Inflammatory macrophage (primary cell): Measurements from ENCODE around the gene LTA.

Source experiments
- DNase-seq, 2 donors: peaks; one replicate each; pipeline ENCODE4 v3.0.0-alpha.2; 2020 to 2022
- total RNA-seq, 18 experiments: gene quantifications; one replicate each; lab custom pipeline; 2026; ENCODE audit warnings: mixed read lengths in 6 of 18, inconsistent platforms in 2 of 18; lab: John Stamatoyannopoulos, UW

Gene LTA, protein sequence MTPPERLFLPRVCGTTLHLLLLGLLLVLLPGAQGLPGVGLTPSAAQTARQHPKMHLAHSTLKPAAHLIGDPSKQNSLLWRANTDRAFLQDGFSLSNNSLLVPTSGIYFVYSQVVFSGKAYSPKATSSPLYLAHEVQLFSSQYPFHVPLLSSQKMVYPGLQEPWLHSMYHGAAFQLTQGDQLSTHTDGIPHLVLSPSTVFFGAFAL
- total RNA-seq, result 0 to 1.5 (median 0.07) reads per million in 18 experiments

GRCh38 chr6:31572041-31572911, at the start of gene LTA:
LTA (plus strand) TSS chr6:31572289; CDS start chr6:31572743, 454 bp downstream.
- DNase-seq, result no peak

- no peak for DNase-seq
Observed at GRCh38 chr6:31525553-31525931, 46.5 kb upstream of the LTA start.

DNA sequence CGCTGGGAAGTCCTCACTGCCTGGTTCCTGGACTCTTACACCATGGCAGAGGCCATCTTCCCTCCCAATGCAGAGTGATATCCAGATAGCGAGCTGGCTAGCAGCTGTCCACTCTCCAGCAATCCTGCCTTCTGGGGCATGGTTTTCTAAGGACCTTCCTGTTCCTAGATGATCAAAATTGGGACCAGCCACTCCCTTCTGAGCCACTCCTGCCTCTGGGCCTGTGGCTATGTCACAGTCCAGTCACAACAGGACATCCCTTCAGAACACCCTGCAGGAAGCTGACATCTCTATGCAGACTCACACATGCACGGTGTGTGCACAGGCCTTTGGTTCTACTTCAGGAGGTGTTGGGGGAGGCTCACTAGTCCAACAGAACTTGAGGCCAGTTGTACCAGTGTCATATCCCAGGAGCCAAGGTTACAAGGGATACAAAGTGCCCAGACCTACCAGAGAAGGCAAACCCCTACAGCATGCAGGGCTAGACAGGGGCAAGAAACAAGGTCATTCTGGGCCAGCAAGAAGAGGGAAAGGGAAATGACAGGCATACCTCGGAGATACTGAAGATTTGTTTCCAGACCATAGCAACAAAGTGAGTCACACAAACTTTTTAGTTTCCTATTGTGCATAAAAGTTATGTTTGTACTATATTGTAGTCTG, 46.0 kb upstream of the LTA start:
- no peak for DNase-seq

DNA sequence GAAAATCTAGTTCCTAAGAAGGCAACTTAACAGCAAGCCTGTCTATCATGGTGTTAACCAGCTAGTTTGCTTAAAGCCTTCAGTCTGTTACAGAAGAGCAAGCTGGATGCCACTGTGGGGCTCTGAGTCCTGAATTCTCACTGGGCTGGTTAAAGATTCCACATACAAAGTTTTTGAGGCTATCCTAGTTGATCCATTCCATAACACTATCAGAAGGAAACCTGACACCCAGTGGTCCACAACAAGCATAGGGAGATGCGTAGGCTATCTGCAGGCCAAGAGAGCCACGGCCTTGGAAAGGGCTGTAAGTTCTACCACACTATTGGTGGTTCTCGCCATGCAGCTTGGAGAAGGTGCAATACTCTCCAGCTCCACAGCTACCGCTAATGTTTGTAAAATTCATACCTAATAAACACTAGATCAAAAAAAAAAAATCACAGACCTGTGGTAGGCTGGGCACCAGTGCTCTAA, 43.7 kb upstream of the LTA start:
- DNase-seq, result peak in 1 of 2 donors; percentile 8

- no peak for DNase-seq
Observed at GRCh38 chr6:31528821-31529328, 43.2 kb upstream of the LTA start, which contains the start of gene MCCD1. MCCD1 (plus strand) TSS chr6:31528962; CDS start chr6:31529015, 53 bp downstream.

GRCh38 chr6:31529329-31530150, 42.5 kb upstream of the LTA start:
- DNase-seq, result no peak

GRCh38 chr6:31530659-31531058, 41.4 kb upstream of the LTA start:
- DNase-seq, result no peak

GRCh38 chr6:31531162-31531561, 40.9 kb upstream of the LTA start:
- no peak for DNase-seq

- no peak for DNase-seq
Observed at GRCh38 chr6:31531771-31532643, 40.1 kb upstream of the LTA start.

DNA sequence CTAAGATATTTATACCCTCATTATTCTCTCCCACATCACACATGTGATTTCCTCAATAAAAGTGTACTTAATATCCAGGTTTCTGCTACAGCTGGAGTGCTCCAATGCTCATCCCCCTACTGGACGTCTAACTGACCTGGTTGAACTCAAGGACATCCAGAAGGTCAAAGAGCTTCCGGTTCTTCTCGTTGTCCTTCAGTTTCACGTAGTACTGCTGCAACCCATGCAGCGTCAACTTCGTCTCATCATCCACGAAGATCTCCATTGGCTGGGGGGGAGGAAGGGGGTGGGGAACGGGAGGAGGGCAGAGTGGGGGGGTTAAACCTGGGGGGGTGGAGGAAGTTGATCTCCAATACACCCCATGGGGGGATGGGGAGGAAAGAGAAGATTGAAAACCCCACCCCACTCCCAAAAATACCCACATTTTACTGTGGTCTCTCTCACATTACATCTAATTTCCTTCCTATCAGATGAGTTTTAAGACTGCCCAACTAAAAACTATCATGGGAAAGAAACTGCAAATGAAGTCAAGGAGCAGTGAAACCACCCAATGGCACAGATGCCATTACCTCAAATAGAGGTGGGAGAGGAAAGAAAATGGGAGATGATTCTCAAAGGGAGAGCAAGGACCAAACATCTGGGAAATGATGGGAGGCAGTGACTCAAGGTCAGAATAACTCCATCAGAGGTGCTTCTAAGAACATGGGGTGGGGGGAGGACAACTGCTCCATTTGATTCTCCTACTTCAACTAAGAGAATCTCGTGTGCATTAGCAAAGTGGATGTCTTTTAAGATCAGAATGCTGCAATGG, 39.2 kb upstream of the LTA start:
- no peak for DNase-seq

DNA sequence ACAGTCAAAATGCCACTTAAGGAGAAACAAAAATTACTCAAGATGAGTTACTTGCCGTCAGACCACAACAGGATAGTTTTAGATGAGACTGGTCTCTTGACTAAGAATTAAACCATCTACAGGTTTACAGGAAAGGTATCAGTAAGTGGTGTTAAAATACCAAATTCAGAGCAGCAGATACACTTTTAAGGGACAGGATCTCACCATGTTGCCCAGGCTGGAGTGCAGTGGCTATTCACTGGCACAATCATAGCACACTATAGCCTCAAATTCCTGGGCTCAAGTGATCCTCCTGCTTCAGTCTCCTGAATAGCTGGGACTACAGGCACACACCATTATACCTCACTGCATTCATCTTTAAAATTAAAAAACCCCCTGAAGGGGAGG, 38.6 kb upstream of the LTA start:
- no peak for DNase-seq

- no peak for DNase-seq
Observed at GRCh38 chr6:31534011-31534410, 38.1 kb upstream of the LTA start.

GRCh38 chr6:31534521-31535040, 37.5 kb upstream of the LTA start:
- no peak for DNase-seq

DNA sequence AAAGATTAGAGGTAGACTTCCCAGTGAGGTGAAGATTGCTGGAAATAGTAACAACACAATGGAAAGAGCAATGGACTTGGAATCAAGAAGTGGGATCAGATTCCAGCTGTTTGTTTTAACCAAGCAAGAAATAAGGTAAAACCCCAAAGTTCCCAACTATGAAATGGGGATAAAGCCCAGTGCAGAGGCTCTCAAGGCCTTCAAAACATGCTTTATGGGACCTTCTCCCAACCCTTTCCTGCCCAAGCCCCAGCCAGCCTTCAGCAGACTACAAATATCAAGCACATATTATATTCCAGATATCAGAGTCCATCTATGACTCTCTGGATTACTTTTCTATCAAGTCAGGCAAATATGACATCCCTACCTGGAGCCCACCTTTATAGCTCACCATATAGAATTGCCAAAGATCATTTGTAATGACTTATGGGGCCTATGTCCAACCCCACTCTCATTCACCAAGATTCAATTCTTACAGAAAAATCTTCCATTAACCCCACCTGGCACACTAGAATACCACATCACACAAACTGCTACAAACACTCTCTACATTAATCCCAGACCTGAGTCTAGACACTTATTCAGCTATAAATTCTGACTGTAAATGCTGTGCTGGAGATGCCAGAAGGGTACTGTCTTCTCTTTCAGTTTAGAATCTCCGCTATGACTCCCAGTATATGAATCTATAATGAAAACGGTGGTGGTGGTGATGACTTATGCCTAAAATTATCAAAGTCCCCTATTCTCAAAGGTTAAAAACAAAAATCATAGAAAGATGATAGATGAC, 36.4 kb upstream of the LTA start:
- DNase-seq, result no peak

DNA sequence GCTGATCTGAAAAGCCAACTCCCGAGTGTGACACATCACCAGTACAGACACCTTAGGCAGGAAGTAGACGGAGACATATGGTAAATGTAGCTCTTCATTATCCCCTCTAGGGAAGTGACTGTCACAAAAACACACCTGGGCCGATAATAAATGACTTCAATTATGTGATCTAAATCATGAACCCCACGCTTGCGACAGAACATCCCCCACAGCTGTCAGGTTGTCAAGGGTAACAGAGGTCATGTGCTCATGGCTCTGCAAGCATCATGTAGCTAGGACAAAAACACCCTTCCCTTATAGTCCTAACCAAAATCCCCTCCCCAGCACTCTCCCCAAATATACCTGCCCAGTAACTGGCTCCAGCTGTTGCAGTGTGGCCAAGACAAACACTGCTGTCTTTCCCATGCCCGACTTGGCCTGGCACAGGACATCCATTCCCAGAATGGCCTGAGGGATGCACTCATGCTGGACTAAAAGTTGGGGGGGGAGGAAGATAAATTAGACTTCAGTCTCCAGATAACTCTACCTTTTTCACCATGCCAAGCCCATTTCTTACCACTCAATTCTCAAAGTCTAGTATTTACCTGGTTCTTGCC, 33.2 kb upstream of the LTA start:
- no peak for DNase-seq

- DNase-seq, result no peak
Observed at GRCh38 chr6:31540640-31541039, 31.4 kb upstream of the LTA start.

GRCh38 chr6:31541059-31541657, 30.9 kb upstream of the LTA start:
- peak; percentile 63 to 69 for DNase-seq
